ENCODE results near the gene SLC45A2.
"Not testable (repeated sequence)": the region's sequence is repeated elsewhere in the genome, so short reads cannot be mapped to it uniquely, and the experiment has no call there.

The SLC45A2 gene

DNA sequence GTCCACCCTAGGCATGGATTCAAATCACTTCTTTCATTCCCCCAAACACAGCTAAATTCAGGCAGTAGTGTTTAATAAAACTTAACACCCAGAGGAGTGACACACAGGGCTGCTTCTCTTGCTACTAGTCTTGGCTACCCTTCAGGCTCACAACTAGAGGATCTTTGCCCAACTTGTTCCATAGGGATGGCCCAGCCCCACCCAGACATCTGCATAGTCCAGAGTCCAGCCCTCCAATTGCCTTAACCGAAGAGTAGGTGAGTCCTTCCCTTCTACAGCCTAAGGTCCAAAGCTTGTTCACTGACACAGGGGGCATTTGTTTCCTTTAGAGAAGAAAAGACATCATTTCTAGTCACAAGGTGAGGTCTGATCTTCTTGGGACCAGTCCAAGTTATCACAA, 63.5 kb downstream of the SLC45A2 start:
- no peak overlapping the region for H3K4me3 ChIP-seq (ENCODE audit: low read depth, low read length, poor library complexity, severe bottlenecking)
- no peak overlapping the region for H3K27ac ChIP-seq (ENCODE audit: low read depth, low read length, poor library complexity, severe bottlenecking)
- no peak overlapping the region for H2AFZ ChIP-seq (ENCODE audit: low read length)
- no peaks in the 10 kb centered on the region for H3K4me1 ChIP-seq (ENCODE audit: insufficient read depth, low read length, severe bottlenecking)
- H3K36me3 ChIP-seq (ENCODE audit: insufficient read depth, low read length) = no peaks in the 10 kb centered on the region
- H3K9ac ChIP-seq (ENCODE audit: low read length) = no peak overlapping the region
- H3K9me2 ChIP-seq (ENCODE audit: low read depth, low read length) = no peaks in the 10 kb centered on the region
- no peaks in the 10 kb centered on the region for H3K79me2 ChIP-seq (ENCODE audit: insufficient read depth, low read length)
- H3F3A ChIP-seq (ENCODE audit: insufficient read depth, low read length) = no peaks in the 10 kb centered on the region
- H3K27me3 ChIP-seq (ENCODE audit: insufficient read depth, low read length) = no peaks in the 10 kb centered on the region
- no peak overlapping the region for H3K4me2 ChIP-seq (ENCODE audit: low read length)
- no peaks in the 10 kb centered on the region for H4K20me1 ChIP-seq (ENCODE audit: insufficient read depth, low read length)
- TF ChIP-seq, protein P1, sequence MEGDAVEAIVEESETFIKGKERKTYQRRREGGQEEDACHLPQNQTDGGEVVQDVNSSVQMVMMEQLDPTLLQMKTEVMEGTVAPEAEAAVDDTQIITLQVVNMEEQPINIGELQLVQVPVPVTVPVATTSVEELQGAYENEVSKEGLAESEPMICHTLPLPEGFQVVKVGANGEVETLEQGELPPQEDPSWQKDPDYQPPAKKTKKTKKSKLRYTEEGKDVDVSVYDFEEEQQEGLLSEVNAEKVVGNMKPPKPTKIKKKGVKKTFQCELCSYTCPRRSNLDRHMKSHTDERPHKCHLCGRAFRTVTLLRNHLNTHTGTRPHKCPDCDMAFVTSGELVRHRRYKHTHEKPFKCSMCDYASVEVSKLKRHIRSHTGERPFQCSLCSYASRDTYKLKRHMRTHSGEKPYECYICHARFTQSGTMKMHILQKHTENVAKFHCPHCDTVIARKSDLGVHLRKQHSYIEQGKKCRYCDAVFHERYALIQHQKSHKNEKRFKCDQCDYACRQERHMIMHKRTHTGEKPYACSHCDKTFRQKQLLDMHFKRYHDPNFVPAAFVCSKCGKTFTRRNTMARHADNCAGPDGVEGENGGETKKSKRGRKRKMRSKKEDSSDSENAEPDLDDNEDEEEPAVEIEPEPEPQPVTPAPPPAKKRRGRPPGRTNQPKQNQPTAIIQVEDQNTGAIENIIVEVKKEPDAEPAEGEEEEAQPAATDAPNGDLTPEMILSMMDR (IDR thresholded peaks at IDR 0.05; ENCODE audit: low read length) = no peak
- TF ChIP-seq EZH2 (IDR thresholded peaks at IDR 0.05; ENCODE audit: borderline replicate concordance, low read length) = no peak
- H3K9me3 ChIP-seq (ENCODE audit: low read length) = no peaks in the 10 kb centered on the region

DNA sequence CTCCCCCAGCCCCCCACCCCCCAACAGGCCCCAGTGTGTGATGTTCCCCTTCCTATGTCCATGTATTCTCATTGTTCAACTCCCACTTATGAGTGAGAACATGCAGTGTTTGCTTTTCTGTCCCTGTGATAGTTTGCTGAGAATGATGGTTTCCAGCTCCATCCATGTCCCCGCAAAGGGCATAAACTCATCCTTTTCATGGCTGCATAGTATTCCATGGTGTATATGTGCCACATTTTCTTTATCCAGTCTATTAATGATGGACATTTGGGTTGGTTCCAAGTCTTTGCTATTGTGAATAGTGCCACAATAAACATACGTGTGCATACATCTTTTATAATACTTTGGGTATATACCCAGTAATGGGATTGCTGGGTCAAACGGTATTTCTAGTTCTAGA, 69.6 kb downstream of the SLC45A2 start:
- H3F3A ChIP-seq (ENCODE audit: insufficient read depth, low read length); H3K36me3 ChIP-seq (ENCODE audit: insufficient read depth, low read length); H3K4me3 ChIP-seq (ENCODE audit: low read depth, low read length, poor library complexity, severe bottlenecking); H3K4me2 ChIP-seq (ENCODE audit: low read length); H3K9ac ChIP-seq (ENCODE audit: low read length); H3K27me3 ChIP-seq (ENCODE audit: insufficient read depth, low read length); H3K79me2 ChIP-seq (ENCODE audit: insufficient read depth, low read length); H2AFZ ChIP-seq (ENCODE audit: low read length); H4K20me1 ChIP-seq (ENCODE audit: insufficient read depth, low read length); H3K4me1 ChIP-seq (ENCODE audit: insufficient read depth, low read length, severe bottlenecking); H3K9me3 ChIP-seq (ENCODE audit: low read length); H3K9me2 ChIP-seq (ENCODE audit: low read depth, low read length); H3K27ac ChIP-seq (ENCODE audit: low read depth, low read length, poor library complexity, severe bottlenecking): not testable (repeated sequence)

DNA sequence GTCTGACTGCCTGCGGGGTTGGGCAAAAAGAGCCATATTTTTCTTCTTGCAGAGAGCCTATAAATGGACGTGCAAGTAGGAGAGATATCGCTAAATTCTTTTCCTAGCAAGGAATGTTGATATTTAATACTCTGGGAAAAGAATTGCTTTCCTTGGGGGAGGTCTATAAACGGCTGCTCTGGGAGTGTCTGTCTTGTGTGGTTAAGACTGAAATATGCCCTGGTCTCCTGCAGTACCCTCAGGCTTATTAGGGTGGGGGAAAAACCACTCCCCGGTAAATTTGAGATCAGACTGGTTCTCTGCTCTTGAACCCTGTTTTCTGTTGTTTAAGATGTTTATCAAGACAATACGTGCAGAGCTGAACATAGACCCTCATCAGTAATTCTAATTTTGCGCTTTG, 78.2 kb downstream of the SLC45A2 start:
- not testable (repeated sequence) for H3K4me3 ChIP-seq (ENCODE audit: low read depth, low read length, poor library complexity, severe bottlenecking); H3K4me1 ChIP-seq (ENCODE audit: insufficient read depth, low read length, severe bottlenecking); H3F3A ChIP-seq (ENCODE audit: insufficient read depth, low read length); H3K9me2 ChIP-seq (ENCODE audit: low read depth, low read length); H3K36me3 ChIP-seq (ENCODE audit: insufficient read depth, low read length); H2AFZ ChIP-seq (ENCODE audit: low read length); H3K79me2 ChIP-seq (ENCODE audit: insufficient read depth, low read length); H4K20me1 ChIP-seq (ENCODE audit: insufficient read depth, low read length); H3K27me3 ChIP-seq (ENCODE audit: insufficient read depth, low read length); H3K9me3 ChIP-seq (ENCODE audit: low read length); H3K4me2 ChIP-seq (ENCODE audit: low read length); H3K27ac ChIP-seq (ENCODE audit: low read depth, low read length, poor library complexity, severe bottlenecking); H3K9ac ChIP-seq (ENCODE audit: low read length)

DNA sequence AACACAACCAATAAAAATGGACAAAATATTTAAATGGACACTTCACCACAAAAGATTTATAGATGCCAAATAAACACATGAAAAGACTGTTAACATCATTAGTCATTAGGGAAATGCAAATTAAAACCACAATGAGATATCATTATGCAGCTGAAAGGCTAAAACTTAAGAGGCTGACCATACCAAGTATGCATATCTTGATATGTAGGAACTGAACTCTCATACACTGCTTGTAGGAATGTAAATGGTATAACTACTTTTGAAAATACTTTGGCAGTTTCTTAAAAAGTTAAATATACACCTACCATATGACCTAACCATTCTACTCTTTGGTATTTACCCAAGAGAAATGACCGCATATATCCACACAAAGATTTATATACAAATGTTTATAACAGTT, 79.1 kb downstream of the SLC45A2 start:
- Histone ChIP-seq H3K9me3 (ENCODE audit: low read length) (0 out of 2 replicates have a peak, but pooled peaks cover 3% of the 10 kb centered on the region), H3K4me1 (ENCODE audit: insufficient read depth, low read length, severe bottlenecking) (no peaks in the 10 kb centered on the region), H3K36me3 (ENCODE audit: insufficient read depth, low read length) (no peaks in the 10 kb centered on the region), H2AFZ (ENCODE audit: low read length) (no peak overlapping the region), H3K27me3 (ENCODE audit: insufficient read depth, low read length) (no peaks in the 10 kb centered on the region), H3F3A (ENCODE audit: insufficient read depth, low read length) (no peaks in the 10 kb centered on the region), H3K4me3 (ENCODE audit: low read depth, low read length, poor library complexity, severe bottlenecking) (no peak overlapping the region), H4K20me1 (ENCODE audit: insufficient read depth, low read length) (no peaks in the 10 kb centered on the region), H3K9me2 (ENCODE audit: low read depth, low read length) (no peaks in the 10 kb centered on the region), H3K9ac (ENCODE audit: low read length) (no peak overlapping the region), H3K79me2 (ENCODE audit: insufficient read depth, low read length) (no peaks in the 10 kb centered on the region), H3K27ac (ENCODE audit: low read depth, low read length, poor library complexity, severe bottlenecking) (no peak overlapping the region), H3K4me2 (ENCODE audit: low read length) (no peak overlapping the region)
- TF ChIP-seq, protein P1 (IDR thresholded peaks at IDR 0.05; ENCODE audit: low read length) = no peak
- TF ChIP-seq EZH2 (IDR thresholded peaks at IDR 0.05; ENCODE audit: borderline replicate concordance, low read length) = no peak

Measured in OCI-LY1 (cell line).